Ectodermal cell (in vitro differentiated cells): ENCODE measurements around the gene TMEM182. TPM values are rescaled to one million over a fixed set of nuclear protein-coding genes. Genes with fewer than 3 reads are reported as not detected.

Source experiments
- H3K27ac ChIP-seq: 2 replicates; pipeline ENCODE4 v1.7.0; 2013; ENCODE audit warnings: mild to moderate bottlenecking, low read depth, low read length; ENCODE audit not compliant: insufficient read depth, poor library complexity, severe bottlenecking
- H3K27me3 ChIP-seq: 2 replicates; pipeline ENCODE4 v1.7.0; 2013; ENCODE audit warnings: mild to moderate bottlenecking, low read length; ENCODE audit not compliant: insufficient read depth, control insufficient read depth, poor library complexity, severe bottlenecking
- H3K36me3 ChIP-seq: one replicate; pipeline ENCODE4 v1.7.0; 2013; ENCODE audit warnings: low read length; ENCODE audit not compliant: control insufficient read depth, insufficient read depth
- H3K4me1 ChIP-seq: one replicate; pipeline ENCODE4 v1.7.0; 2013; ENCODE audit warnings: low read length; ENCODE audit not compliant: control insufficient read depth, insufficient read depth
- H3K4me3 ChIP-seq: 2 replicates; pipeline ENCODE4 v1.7.0; 2013; ENCODE audit warnings: low read depth, low read length, control low read depth; ENCODE audit not compliant: insufficient read depth
- H3K9me3 ChIP-seq: 2 replicates; pipeline ENCODE4 v1.7.0; 2013; ENCODE audit warnings: mild to moderate bottlenecking, low read length, moderate library complexity; ENCODE audit not compliant: control insufficient read depth
- WGBS, 2 experiments: methylation state at CpG; one replicate each; pipeline ENCODE4 v1.1.7; 2013; ENCODE audit warnings: missing lambda C conversion rate in 2 of 2; 5-methylcytosine and 5-hydroxymethylcytosine counted together
- polyA plus RNA-seq, 4 experiments: library from polyadenylated mRNA; stranded (reverse); fragments of 50-300 nt; gene quantifications; one replicate each; pipeline ENCODE4 v1.2.3, GENCODE V29; 2013

Gene TMEM182
- polyA plus RNA-seq (2013, experiment 1 of 4): 7.2 TPM
- 7.2 TPM for polyA plus RNA-seq (2013, experiment 2 of 4)
- polyA plus RNA-seq (2013, experiment 3 of 4): 6.5 TPM
- 5.6 TPM for polyA plus RNA-seq (2013, experiment 4 of 4)

GRCh38 chr2:102761763-102762162 is at the start of gene TMEM182:
TSS of gene TMEM182 (plus strand) at chr2:102762031. CDS start at chr2:102762218, 187 bp downstream.
- no peak within 1 kb of the TSS for H3K4me3 ChIP-seq
- no peak within 1 kb of the TSS for H3K27ac ChIP-seq
- H3K9me3 ChIP-seq: no peaks in the 10 kb centered on the region
- H3K4me1 ChIP-seq: no peaks in the 10 kb centered on the region
- 92 to 97% methylated on average over 4 of the region's 4 CpGs for WGBS, 2 experiments
- no peaks in the 10 kb centered on the region for H3K36me3 ChIP-seq
- no peaks in the 10 kb centered on the region for H3K27me3 ChIP-seq

GRCh38 chr2:102717308-102718018 is 44.4 kb upstream of the TMEM182 start:
- 90 to 92% methylated on average over 5 of the region's 5 CpGs for WGBS, 2 experiments
- Histone ChIP-seq H3K4me3 (no peak overlapping the region), H3K36me3 (peaks cover 25% of the 10 kb centered on the region), H3K4me1 (no peaks in the 10 kb centered on the region), H3K9me3 (no peaks in the 10 kb centered on the region), H3K27me3 (no peaks in the 10 kb centered on the region), H3K27ac (no peak overlapping the region)

- WGBS, 2 experiments: 95 to 97% methylated on average over 26 of the region's 26 CpGs
- Histone ChIP-seq H3K4me1 (no peaks in the 10 kb centered on the region), H3K36me3 (peaks cover 25% of the 10 kb centered on the region), H3K27me3 (no peaks in the 10 kb centered on the region), H3K4me3 (no peak overlapping the region), H3K27ac (no peak overlapping the region), H3K9me3 (no peaks in the 10 kb centered on the region)
Measured at GRCh38 chr2:102718387-102719316, 43.2 kb upstream of the TMEM182 start.

GRCh38 chr2:102724016-102724490 is 37.8 kb upstream of the TMEM182 start:
- Histone ChIP-seq H3K36me3 (peaks cover 14% of the 10 kb centered on the region), H3K27me3 (no peaks in the 10 kb centered on the region), H3K9me3 (no peaks in the 10 kb centered on the region), H3K4me1 (no peaks in the 10 kb centered on the region), H3K27ac (no peak overlapping the region), H3K4me3 (no peak overlapping the region)
- WGBS, 2 experiments: 93 to 95% methylated on average over 6 to 7 of the region's 7 CpGs

GRCh38 chr2:102724553-102724952 is 37.3 kb upstream of the TMEM182 start:
- Histone ChIP-seq H3K4me3 (no peak overlapping the region), H3K27me3 (no peaks in the 10 kb centered on the region), H3K9me3 (no peaks in the 10 kb centered on the region), H3K4me1 (no peaks in the 10 kb centered on the region), H3K27ac (no peak overlapping the region), H3K36me3 (peaks cover 13% of the 10 kb centered on the region)
- WGBS, 2 experiments: 93 to 95% methylated on average over 10 of the region's 10 CpGs

GRCh38 chr2:102726128-102727087 is 35.4 kb upstream of the TMEM182 start:
- 86 to 89% methylated on average over 15 of the region's 15 CpGs for WGBS, 2 experiments
- H3K27me3 ChIP-seq: no peaks in the 10 kb centered on the region
- H3K4me1 ChIP-seq: no peaks in the 10 kb centered on the region
- peaks cover 9% of the 10 kb centered on the region for H3K36me3 ChIP-seq
- no peak overlapping the region for H3K4me3 ChIP-seq
- no peak overlapping the region for H3K27ac ChIP-seq
- H3K9me3 ChIP-seq: no peaks in the 10 kb centered on the region

GRCh38 chr2:102735416-102736109 is 26.3 kb upstream of the TMEM182 start:
- Histone ChIP-seq H3K4me1 (peaks cover 6% of the 10 kb centered on the region), H3K27ac (no peak overlapping the region), H3K9me3 (no peaks in the 10 kb centered on the region), H3K27me3 (no peaks in the 10 kb centered on the region), H3K36me3 (peaks cover 10% of the 10 kb centered on the region), H3K4me3 (peak overlapping the region; percentile 75)
- WGBS, 2 experiments: 70 to 71% methylated on average over 15 of the region's 15 CpGs

- Histone ChIP-seq H3K4me3 (peak overlapping the region; percentile 75), H3K27me3 (no peaks in the 10 kb centered on the region), H3K27ac (no peak overlapping the region), H3K9me3 (no peaks in the 10 kb centered on the region), H3K4me1 (peaks cover 6% of the 10 kb centered on the region), H3K36me3 (peaks cover 5% of the 10 kb centered on the region)
- 7 to 9% methylated on average over 6 of the region's 6 CpGs for WGBS, 2 experiments
Measured at GRCh38 chr2:102736110-102736409, 25.8 kb upstream of the TMEM182 start.
